HepG2 (cell line): ENCODE measurements around the gene MRPL57. TPM values are rescaled to one million over a fixed set of nuclear protein-coding genes. Genes with fewer than 3 reads are reported as not detected.

Source experiments
- BCL6 ChIP-seq: IDR thresholded peaks from 2 replicates; pipeline ENCODE4 v1.6.1; 2016; ENCODE audit warnings: missing genetic modification reagents, missing compliant biosample characterization
- ELK4 ChIP-seq: sonication (generic); formaldehyde crosslinking; IDR thresholded peaks from 2 replicates; pipeline ENCODE4 v1.9.0; 2021; ENCODE audit warnings: missing genetic modification reagents, borderline replicate concordance
- RNF219 ChIP-seq: sonication (generic); formaldehyde crosslinking; IDR thresholded peaks from 2 replicates; pipeline ENCODE4 v1.5.0; 2020; ENCODE audit warnings: mild to moderate bottlenecking, missing genetic modification reagents
- RXRA ChIP-seq: sonication (generic); formaldehyde crosslinking; IDR thresholded peaks from 2 replicates; pipeline ENCODE4 v1.5.1; 2020; ENCODE audit warnings: missing genetic modification reagents
- TBX3 ChIP-seq: fragments of 450-650 bp; IDR thresholded peaks from 2 replicates; pipeline ENCODE4 v1.6.1; 2017; ENCODE audit warnings: antibody characterized with exemption, mild to moderate bottlenecking, inconsistent platforms, borderline replicate concordance
- TEAD2 ChIP-seq: sonication (generic); formaldehyde crosslinking; IDR thresholded peaks from 2 replicates; pipeline ENCODE4 v1.9.0; 2021; ENCODE audit warnings: missing genetic modification reagents
- TERF1 ChIP-seq: sonication (generic); formaldehyde crosslinking; IDR thresholded peaks from 2 replicates; pipeline ENCODE4 v1.8.0; 2022; ENCODE audit warnings: mild to moderate bottlenecking, missing genetic modification reagents, moderate library complexity
- ZBTB14 ChIP-seq: sonication (generic); formaldehyde crosslinking; IDR thresholded peaks from 2 replicates; pipeline ENCODE4 v1.4.0; 2020; ENCODE audit warnings: missing genetic modification reagents
- ZBTB44 ChIP-seq: sonication (generic); formaldehyde crosslinking; IDR thresholded peaks from 2 replicates; pipeline ENCODE4 v1.4.0; 2020; ENCODE audit warnings: missing genetic modification reagents
- ZNF142 ChIP-seq: sonication (generic); formaldehyde crosslinking; IDR thresholded peaks from 2 replicates; pipeline ENCODE4 v1.4.0; 2020; ENCODE audit warnings: missing genetic modification reagents
- ZNF343 ChIP-seq: sonication (generic); formaldehyde crosslinking; IDR thresholded peaks from 2 replicates; pipeline ENCODE4 v1.4.0; 2020; ENCODE audit warnings: mild to moderate bottlenecking, missing genetic modification reagents
- ZNF552 ChIP-seq: sonication (generic); formaldehyde crosslinking; IDR thresholded peaks from 2 replicates; pipeline ENCODE4 v1.9.0; 2022; ENCODE audit warnings: missing genetic modification reagents, mild to moderate bottlenecking, borderline replicate concordance
- ZNF703 ChIP-seq: sonication (generic); formaldehyde crosslinking; IDR thresholded peaks from 2 replicates; pipeline ENCODE4 v1.5.1; 2020; ENCODE audit warnings: missing genetic modification reagents, mild to moderate bottlenecking, moderate library complexity, borderline replicate concordance
- ZNF766 ChIP-seq: sonication (generic); formaldehyde crosslinking; IDR thresholded peaks from 2 replicates; pipeline ENCODE4 v1.5.0; 2020; ENCODE audit warnings: missing genetic modification reagents, borderline replicate concordance
- polyA plus RNA-seq, 8 experiments: library from polyadenylated mRNA; depleted of rRNA in 3 of 8; stranded (reverse) in 7 of 8; unstranded in 1 of 8; fragments of >200 nt; fragmentation: Illumina TruSeq in 4 of 8; extraction: Trizol in 4 of 8; gene quantifications; 2 replicates each; pipeline versions ENCODE4 v1.2.1 to v1.2.3, GENCODE V29; 2011 to 2016; ENCODE audit warnings: low read depth in 4 of 8, missing spikeins in 1 of 8, mixed read lengths in 1 of 8; ENCODE audit not compliant: insufficient read depth in 1 of 8
- total RNA-seq, 5 experiments: library from RNA; depleted of rRNA; stranded (reverse); fragments of >200 nt; fragmentation: Illumina TruSeq; extraction: Trizol; gene quantifications; 2 replicates each; pipeline ENCODE4 v1.2.3, GENCODE V29; 2016; ENCODE audit warnings: low read depth in 1 of 5

Gene MRPL57
- total and polyA plus RNA-seq, 2 of the 13 experiments (the other 11 are each of a cell fraction or from before 2014, with no cell fraction given) = 19.5 to 35.2 TPM

- TF ChIP-seq RNF219 (no peak), TEAD2 (CRISPR knock-in tag) (no peak), ZBTB14 (CRISPR knock-in tag) (peak; percentile 76), ZNF766 (CRISPR knock-in tag) (peak; percentile 83; the same call in 1 of the 2 replicates), ZNF142 (peak; percentile 82; the same call in 1 of the 2 replicates), ZNF343 (CRISPR knock-in tag) (peak; percentile 90; the same call in 1 of the 2 replicates), BCL6 (CRISPR knock-in tag) (no peak; the same call in 1 of the 2 replicates), ZNF552 (CRISPR knock-in tag) (no peak; the same call in 1 of the 2 replicates), ZBTB44 (CRISPR knock-in tag) (peak; percentile 47; the same call in 1 of the 2 replicates), ZNF703 (CRISPR knock-in tag) (0 out of 2 replicates have a peak, but pooled peaks have one; percentile 34), RXRA (CRISPR knock-in tag) (peak; percentile 86), ELK4 (CRISPR knock-in tag) (0 out of 2 replicates have a peak, but pooled peaks have one; percentile 78), TBX3 (no peak), TERF1 (CRISPR knock-in tag) (peak; percentile 88)
Observed at GRCh38 chr13:21176215-21176981, at the start of gene MRPL57, which contains the start of gene SKA3 (continued).
